Type B pancreatic cell (in vitro differentiated cells): ENCODE results near the gene KCNN1. TPM values are rescaled to one million over a fixed set of nuclear protein-coding genes. Genes with fewer than 3 reads are reported as not detected.

Experiments
- DNase-seq: peaks from one replicate; pipeline ENCODE4 v3.0.0; 2021; ENCODE audit warnings: mixed read lengths; ENCODE audit not compliant: unreplicated experiment; ENCODE audit errors: extremely low spot score
- H3K27ac Mint-ChIP-seq: 2 replicates; pipeline ENCODE4 v1.8.0; 2021; ENCODE audit warnings: mild to moderate bottlenecking, mixed read lengths
- H3K27me3 Mint-ChIP-seq: 2 replicates; pipeline ENCODE4 v1.8.0; 2021; ENCODE audit warnings: mixed read lengths
- H3K36me3 Mint-ChIP-seq: 2 replicates; pipeline ENCODE4 v1.8.0; 2021; ENCODE audit warnings: mixed read lengths
- H3K4me1 Mint-ChIP-seq: one replicate; pipeline ENCODE4 v1.8.0; 2021; ENCODE audit warnings: mixed read lengths; ENCODE audit not compliant: unreplicated experiment
- H3K4me3 Mint-ChIP-seq: 2 replicates; pipeline ENCODE4 v1.8.0; 2021; ENCODE audit warnings: mild to moderate bottlenecking, mixed read lengths
- H3K9me3 Mint-ChIP-seq: 2 replicates; pipeline ENCODE4 v1.8.0; 2021; ENCODE audit warnings: mixed read lengths
- CTCF ChIP-seq: fragments of 200-600 bp; sonication (generic); conservative IDR thresholded peaks from 2 replicates; pipeline ENCODE4 v1.5.0; 2021; ENCODE audit warnings: antibody characterized with exemption, mild to moderate bottlenecking
- total RNA-seq: library from RNA; stranded (reverse); gene quantifications from 2 replicates; pipeline ENCODE4 v1.2.1, GENCODE V29; 2021; ENCODE audit warnings: low replicate concordance

The KCNN1 gene
- total RNA-seq, 1 donor from 2014 or later = 13.4 TPM

- no peak for TF ChIP-seq CTCF
- H3K4me3 Mint-ChIP-seq = no peak overlapping the region
- H3K27me3 Mint-ChIP-seq = peaks cover 17% of the 10 kb centered on the region
- no peaks in the 10 kb centered on the region for H3K36me3 Mint-ChIP-seq
- no peaks in the 10 kb centered on the region for H3K4me1 Mint-ChIP-seq
- no peak overlapping the region for H3K27ac Mint-ChIP-seq
- H3K9me3 Mint-ChIP-seq = no peaks in the 10 kb centered on the region
- DNase-seq = no peak
Observed at GRCh38 chr19:18049385-18049784, 82.5 kb downstream of the KCNN1 start.

Other genes with a start within 250 kb of the KCNN1 start
- gene MAP1S, start 247.6 kb upstream of the KCNN1 start, total RNA-seq = 87.1 and 93.6 TPM in 2 replicates
- gene FCHO1, start 215.6 kb upstream of the KCNN1 start, total RNA-seq = 2.5 and 4.4 TPM in 2 replicates
- 12.3 and 22.6 TPM in 2 replicates for gene B3GNT3, start 172.0 kb upstream of the KCNN1 start, total RNA-seq
- gene INSL3, start 145.6 kb upstream of the KCNN1 start, total RNA-seq = not detected in 2 replicates
- 1.4 and 4.3 TPM in 2 replicates for gene JAK3, start 119.1 kb upstream of the KCNN1 start, total RNA-seq
- 2,506 and 2,537 TPM in 2 replicates for gene RPL18A, start 107.2 kb upstream of the KCNN1 start, total RNA-seq
- gene SLC5A5, start 95.2 kb upstream of the KCNN1 start, total RNA-seq = 0.75 and 2.3 TPM in 2 replicates
- 86.0 and 90.9 TPM in 2 replicates for gene CCDC124, start 34.1 kb upstream of the KCNN1 start, total RNA-seq
- gene ARRDC2, start 41.1 kb downstream of the KCNN1 start, total RNA-seq = 2.8 and 6.3 TPM in 2 replicates
- not detected in 2 replicates for gene IL12RB1, start 119.8 kb downstream of the KCNN1 start, total RNA-seq
- gene MAST3, start 130.7 kb downstream of the KCNN1 start, total RNA-seq = 11.0 and 14.1 TPM in 2 replicates
- gene PIK3R2, start 186.1 kb downstream of the KCNN1 start, total RNA-seq = 41.4 and 47.0 TPM in 2 replicates
- 20.2 and 22.8 TPM in 2 replicates for gene IFI30, start 206.7 kb downstream of the KCNN1 start, total RNA-seq
- gene MPV17L2, start 226.1 kb downstream of the KCNN1 start, total RNA-seq = 10.2 and 11.6 TPM in 2 replicates
- gene RAB3A, start 236.9 kb downstream of the KCNN1 start, total RNA-seq = 6.7 and 8.7 TPM in 2 replicates